Common myeloid progenitor, CD34-positive (primary cell): ENCODE data around the gene GSS.

Experiments
- CTCF ChIA-PET: fragments of 350-600 bp; sonication (Branson Sonifier 250); formaldehyde crosslinking; loops from one replicate; lab custom pipeline; 2021; ENCODE audit warnings: antibody characterized with exemption; lab: Charles Lee
- POLR2A ChIA-PET: fragments of 350-600 bp; sonication (Branson Sonifier 250); formaldehyde crosslinking; loops from one replicate; lab custom pipeline; 2021; ENCODE audit warnings: antibody characterized with exemption; lab: Charles Lee
- DNase-seq, 3 donors: peaks; one replicate each; pipeline versions ENCODE4 v3.0.0 to v3.0.0-alpha.2; 2013
- H3K27ac ChIP-seq, 2 experiments: 1 replicate in 1 of 2; 2 replicates in 1 of 2; pipeline ENCODE4 v1.7.0; 2013; ENCODE audit warnings: inconsistent platforms in 2 of 2, low read length in 2 of 2, mild to moderate bottlenecking in 2 of 2, low read depth in 1 of 2, moderate library complexity in 1 of 2; ENCODE audit not compliant: severe bottlenecking in 2 of 2, insufficient read depth in 1 of 2, poor library complexity in 1 of 2
- H3K27me3 ChIP-seq, 5 experiments: replicated peaks in 2 of 5; 1 replicate in 3 of 5; 2 replicates in 2 of 5; pipeline versions ENCODE4 v1.6.1 to v1.7.0; 2013; ENCODE audit warnings: low read length in 4 of 5, mild to moderate bottlenecking in 2 of 5, moderate library complexity in 2 of 5, inconsistent platforms in 1 of 5; ENCODE audit not compliant: insufficient read depth in 5 of 5, control insufficient read depth in 4 of 5
- H3K36me3 ChIP-seq, 4 experiments: 1 replicate in 2 of 4; 2 replicates in 2 of 4; pipeline versions ENCODE4 v1.6.1 to v1.7.0; 2013; ENCODE audit warnings: low read length in 3 of 4, control low read depth in 1 of 4, mild to moderate bottlenecking in 1 of 4; ENCODE audit not compliant: control insufficient read depth in 4 of 4, insufficient read depth in 4 of 4
- H3K4me1 ChIP-seq, 4 experiments: 1 replicate in 3 of 4; 2 replicates in 1 of 4; pipeline versions ENCODE4 v1.6.1 to v1.7.1; 2013; ENCODE audit warnings: low read length in 3 of 4, mild to moderate bottlenecking in 3 of 4, control low read depth in 1 of 4, inconsistent platforms in 1 of 4, moderate library complexity in 1 of 4; ENCODE audit not compliant: control insufficient read depth in 4 of 4, insufficient read depth in 4 of 4; ENCODE audit errors: control extremely low read depth in 1 of 4
- H3K4me3 ChIP-seq, 7 experiments: 1 replicate in 4 of 7; 2 replicates in 3 of 7; pipeline versions ENCODE4 v1.5.1 to v1.7.0; 2013; ENCODE audit warnings: mild to moderate bottlenecking in 7 of 7, low read length in 6 of 7, moderate library complexity in 6 of 7, inconsistent platforms in 2 of 7, low read depth in 2 of 7, control low read depth in 1 of 7; ENCODE audit not compliant: insufficient read depth in 4 of 7, control insufficient read depth in 1 of 7; ENCODE audit errors: extremely low read depth in 1 of 7
- H3K9me3 ChIP-seq, 5 experiments: 1 replicate in 4 of 5; 2 replicates in 1 of 5; pipeline versions ENCODE4 v1.6.1 to v1.7.1; 2013; ENCODE audit warnings: low read length in 4 of 5, mild to moderate bottlenecking in 2 of 5, inconsistent platforms in 1 of 5, low read depth in 1 of 5, moderate library complexity in 1 of 5; ENCODE audit not compliant: control insufficient read depth in 4 of 5, insufficient read depth in 2 of 5; ENCODE audit errors: control extremely low read depth in 1 of 5
- WGBS: methylation state at CpG from one replicate; pipeline ENCODE4 v1.1.5; 2013; ENCODE audit not compliant: insufficient coverage; 5-methylcytosine and 5-hydroxymethylcytosine counted together

GSS gene

GRCh38 chr20:34940081-34940481, 15.5 kb downstream of the GSS start:
- Histone ChIP-seq H3K36me3 (peaks cover 11 to 49% (median 34%) of the 10 kb centered on the region in 4 experiments), H3K4me1 (peaks cover 0 to 38% (median 22%) of the 10 kb centered on the region in 4 experiments), H3K27ac (no peak overlapping the region), H3K4me3 (no peak overlapping the region), H3K9me3 (no peaks in the 10 kb centered on the region), H3K27me3 (no peaks in the 10 kb centered on the region)
- POLR2A ChIA-PET = interaction anchor here (0.5 kb wide), 1 partner anchor 622 kb away, joined by 4 read pairs; no protein-coding TSS in a partner anchor
- peak in 1 of 3 donors; percentile 4 for DNase-seq
- CTCF ChIA-PET = interaction anchor here (0.6 to 6.3 kb wide), 4 partner anchors 8 to 65 kb away, joined by 3 to 42 read pairs (median 5); partner anchors contain the start of genes ACSS2 and GGT7
- WGBS = 63% methylated on average over 1 of the region's 1 CpG

GRCh38 chr20:34938466-34939163, 17.0 kb downstream of the GSS start:
- CTCF ChIA-PET = interaction anchor here (0.8 to 6.3 kb wide), 4 partner anchors 10 to 67 kb away, joined by 3 to 42 read pairs (median 4); partner anchors contain the start of genes ACSS2 and GGT7
- Histone ChIP-seq H3K27me3 (no peaks in the 10 kb centered on the region), H3K4me3 (peak overlapping the region in 2 of 7 experiments; percentile 20 to 31), H3K27ac (peak overlapping the region in 1 of 2 experiments; percentile 27), H3K36me3 (peaks cover 9 to 51% (median 33%) of the 10 kb centered on the region in 4 experiments), H3K9me3 (no peaks in the 10 kb centered on the region), H3K4me1 (peaks cover 0 to 38% (median 22%) of the 10 kb centered on the region in 4 experiments)
- WGBS = 49% methylated on average over 9 of the region's 14 CpGs
- DNase-seq = peak; percentile 51 to 88 (median 85)
- POLR2A ChIA-PET = no interaction called here

GRCh38 chr20:34931771-34932170, 23.8 kb downstream of the GSS start:
- no peak overlapping the region for H3K4me3 ChIP-seq
- POLR2A ChIA-PET = interaction anchor here (0.5 kb wide), 1 partner anchor 17 kb away, joined by 3 read pairs; no protein-coding TSS in a partner anchor
- H3K27me3 ChIP-seq = no peaks in the 10 kb centered on the region
- DNase-seq = no peak
- WGBS = 91% methylated on average over 6 of the region's 7 CpGs
- CTCF ChIA-PET = interaction anchor here (1.3 to 2.2 kb wide), 4 partner anchors 9 to 58 kb away, joined by 3 to 6 read pairs (median 4); no protein-coding TSS in a partner anchor
- H3K36me3 ChIP-seq = peaks cover 15 to 84% (median 53%) of the 10 kb centered on the region in 4 experiments
- H3K9me3 ChIP-seq = no peaks in the 10 kb centered on the region
- H3K4me1 ChIP-seq = no peaks in the 10 kb centered on the region
- H3K27ac ChIP-seq = no peak overlapping the region

GRCh38 chr20:34928411-34928810, 27.2 kb downstream of the GSS start:
- H3K36me3 ChIP-seq = peaks cover 9 to 91% (median 55%) of the 10 kb centered on the region in 4 experiments
- POLR2A ChIA-PET = no interaction called here

GRCh38 chr20:34927736-34928135, 27.9 kb downstream of the GSS start:
- Histone ChIP-seq H3K36me3 (peaks cover 9 to 92% (median 59%) of the 10 kb centered on the region in 4 experiments), H3K4me3 (no peak overlapping the region), H3K9me3 (peaks cover 0 to 6% (median 0%) of the 10 kb centered on the region in 5 experiments), H3K27me3 (no peaks in the 10 kb centered on the region), H3K4me1 (peaks cover 0 to 8% (median 3%) of the 10 kb centered on the region in 4 experiments), H3K27ac (no peak overlapping the region)
- no peak for DNase-seq
- POLR2A ChIA-PET = no interaction called here
- WGBS = no CpG with 5 or more reads among the region's 1 CpG
- CTCF ChIA-PET = no interaction called here

More at GRCh38 chr20:34928411-34928810, 27.2 kb downstream of the GSS start:
- no peak overlapping the region for H3K4me3 ChIP-seq
- DNase-seq = no peak
- 100% methylated on average over 2 of the region's 2 CpGs for WGBS
- peaks cover 0 to 8% (median 3%) of the 10 kb centered on the region in 4 experiments for H3K4me1 ChIP-seq
- no peaks in the 10 kb centered on the region for H3K27me3 ChIP-seq
- H3K27ac ChIP-seq = no peak overlapping the region
- peaks cover 0 to 1% (median 0%) of the 10 kb centered on the region in 5 experiments for H3K9me3 ChIP-seq
- CTCF ChIA-PET = interaction anchor here (1.7 kb wide), 1 partner anchor 13 kb away, joined by 3 read pairs; no protein-coding TSS in a partner anchor

- Histone ChIP-seq H3K9me3 (peaks cover 0 to 6% (median 0%) of the 10 kb centered on the region in 5 experiments), H3K27ac (no peak overlapping the region), H3K27me3 (no peaks in the 10 kb centered on the region), H3K4me1 (peaks cover 0 to 8% (median 3%) of the 10 kb centered on the region in 4 experiments), H3K36me3 (peaks cover 8 to 91% (median 65%) of the 10 kb centered on the region in 4 experiments), H3K4me3 (no peak overlapping the region)
- DNase-seq = no peak
- CTCF ChIA-PET = no interaction called here
- POLR2A ChIA-PET = no interaction called here
- 100% methylated on average over 1 of the region's 1 CpG for WGBS
These were observed 29.0 kb downstream of the GSS start for GRCh38 chr20:34926581-34926980.

GRCh38 chr20:34925981-34926380, 29.6 kb downstream of the GSS start:
- 86% methylated on average over 1 of the region's 1 CpG for WGBS
- peaks cover 0 to 6% (median 0%) of the 10 kb centered on the region in 5 experiments for H3K9me3 ChIP-seq
- ChIA-PET CTCF (no interaction called here), POLR2A (no interaction called here)
- peaks cover 0 to 8% (median 3%) of the 10 kb centered on the region in 4 experiments for H3K4me1 ChIP-seq
- H3K4me3 ChIP-seq = no peak overlapping the region
- H3K27ac ChIP-seq = no peak overlapping the region
- peaks cover 7 to 91% (median 65%) of the 10 kb centered on the region in 4 experiments for H3K36me3 ChIP-seq
- no peaks in the 10 kb centered on the region for H3K27me3 ChIP-seq
- no peak for DNase-seq
